Measurements from ENCODE around the gene PER1.
A peak's percentile ranks its signal among the peaks of the same experiment; 100 is the strongest.
"Not testable (repeated sequence)": the region's sequence is repeated elsewhere in the genome, so short reads cannot be mapped to it uniquely, and the experiment has no call there.

PER1 gene

DNA sequence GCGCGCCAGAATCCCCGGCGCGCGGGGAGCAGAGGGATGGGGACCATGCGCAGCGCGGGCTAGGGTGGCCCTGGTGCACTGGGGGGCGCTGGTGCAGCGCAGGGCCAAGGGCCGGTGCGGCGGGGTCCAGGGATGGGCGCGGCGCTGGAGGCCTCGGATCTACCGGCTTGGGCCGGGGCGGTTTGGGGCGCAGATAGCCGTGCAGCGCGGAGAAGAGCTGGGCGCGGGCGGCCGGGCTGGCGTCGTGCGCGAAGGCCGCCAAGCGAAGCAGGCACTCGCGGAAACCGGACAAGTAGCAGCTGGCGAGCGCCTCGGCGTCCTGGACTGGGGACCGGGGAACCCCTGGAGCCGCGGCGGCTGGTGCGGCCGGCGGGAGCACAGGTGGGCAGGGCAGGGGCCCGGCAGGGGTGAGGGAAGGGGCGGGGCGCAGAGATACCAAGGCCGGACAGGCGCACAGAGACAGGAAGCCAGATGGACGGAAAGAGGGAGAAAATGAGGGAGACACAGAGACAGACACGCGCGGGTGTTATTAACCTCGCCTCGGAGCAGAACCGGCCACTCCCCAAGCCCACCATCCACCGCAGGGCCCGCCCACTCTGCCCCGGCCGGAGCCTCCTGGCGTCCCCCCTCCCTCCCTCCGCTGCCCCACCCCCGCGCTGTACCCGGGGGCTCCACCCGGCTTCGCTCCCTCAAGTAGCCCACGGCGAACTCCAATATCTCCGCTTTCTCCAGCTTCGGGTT lies 30.4 kb downstream of the PER1 start:
- no peak for DNase-seq (ENCODE audit: low spot score)

DNA sequence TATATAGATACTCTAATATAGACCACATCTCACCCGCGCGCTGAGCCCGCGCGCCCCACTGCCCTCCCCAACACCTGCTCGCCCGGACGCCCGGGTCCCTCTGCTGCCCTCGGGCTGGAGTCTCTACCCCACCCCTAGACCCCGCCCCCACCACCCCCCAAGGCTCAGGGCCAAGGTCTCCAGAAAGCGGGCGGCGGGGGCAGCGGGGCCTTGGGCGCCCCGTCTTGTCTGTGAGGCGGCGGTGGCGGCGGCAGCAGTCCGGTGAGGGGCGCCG lies 30.9 kb downstream of the PER1 start:
- no peak for DNase-seq (ENCODE audit: low spot score)

DNA sequence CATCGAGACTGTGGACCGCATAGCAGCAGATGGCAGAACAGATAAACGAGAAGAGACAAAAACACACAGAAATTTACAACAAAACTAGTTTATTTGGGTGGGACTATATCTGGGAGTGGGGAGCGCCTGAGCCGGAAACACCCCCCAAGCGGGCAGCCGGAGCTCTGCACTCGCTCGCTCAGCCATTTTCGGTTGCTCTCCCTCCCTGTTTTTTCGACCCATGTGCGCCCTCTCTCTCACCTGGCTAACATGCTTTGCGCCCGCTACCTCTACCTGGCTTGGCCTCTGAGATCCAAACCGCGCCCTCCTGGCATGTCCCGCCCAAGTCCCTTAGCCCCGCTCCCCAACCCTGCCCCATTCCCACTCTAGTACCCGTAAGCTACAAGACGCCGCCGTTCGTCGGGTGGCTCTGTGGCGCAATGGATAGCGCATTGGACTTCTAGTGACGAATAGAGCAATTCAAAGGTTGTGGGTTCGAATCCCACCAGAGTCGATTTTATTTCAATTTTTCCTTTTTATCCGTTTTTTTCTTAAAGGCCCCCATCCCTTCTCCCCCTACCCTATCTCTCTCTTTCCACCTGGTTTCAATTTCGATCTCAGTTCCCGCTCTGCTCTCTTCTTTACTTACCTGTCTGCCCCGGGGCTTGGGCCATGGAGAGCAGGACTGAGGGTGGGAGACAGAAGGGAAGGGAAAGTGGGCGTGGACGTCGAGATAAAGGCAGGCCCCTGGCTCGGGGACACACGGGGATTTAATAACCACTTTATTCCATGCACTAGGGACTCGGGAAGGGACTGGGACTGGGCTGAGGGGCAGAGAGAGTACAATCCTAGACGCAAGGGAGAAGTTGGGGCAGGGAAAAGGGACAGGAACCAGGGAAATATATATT lies 31.4 kb downstream of the PER1 start:
- peak; percentile 43 for DNase-seq (ENCODE audit: low spot score)

DNA sequence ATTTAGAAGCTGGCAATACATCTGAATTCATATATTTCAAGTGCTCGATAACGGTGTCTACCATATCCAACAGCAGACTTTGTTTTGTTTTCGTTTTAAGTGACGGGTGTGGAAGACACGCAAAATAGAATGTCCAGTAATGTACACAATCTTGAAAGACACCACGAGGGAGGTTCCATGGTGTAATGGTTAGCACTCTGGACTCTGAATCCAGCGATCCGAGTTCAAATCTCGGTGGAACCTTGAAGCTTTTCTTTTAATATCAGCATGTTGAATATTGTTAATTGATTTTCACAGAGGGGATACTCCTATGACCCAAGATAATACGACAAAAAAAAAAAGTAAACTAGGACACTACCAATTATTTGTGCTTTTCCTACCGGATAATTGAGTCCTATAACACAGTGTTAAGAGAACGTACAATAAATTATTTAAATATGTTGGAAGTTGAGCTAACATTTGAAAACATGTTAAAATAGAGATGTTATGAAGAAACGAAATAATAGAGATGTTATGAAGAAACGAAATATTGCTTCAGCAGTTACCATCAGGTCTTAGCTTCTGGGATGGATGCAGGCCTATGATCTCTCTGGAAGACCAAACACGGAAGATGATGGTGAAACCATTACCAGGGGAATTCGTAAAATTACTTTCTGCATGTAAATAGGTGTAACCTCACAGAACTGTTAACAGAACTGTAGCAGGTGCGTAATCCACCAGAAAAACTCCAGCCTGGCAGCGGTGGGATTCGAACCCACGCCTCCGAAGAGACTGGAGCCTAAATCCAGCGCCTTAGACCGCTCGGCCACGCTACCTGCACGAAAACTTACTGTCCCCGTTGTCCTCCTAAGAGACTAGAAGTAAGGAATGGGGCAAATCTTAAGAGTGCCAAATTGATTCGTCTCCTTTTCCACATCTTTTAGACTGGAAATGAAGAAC lies 32.4 kb downstream of the PER1 start:
- DNase-seq (ENCODE audit: low spot score) = peak; percentile 85

DNA sequence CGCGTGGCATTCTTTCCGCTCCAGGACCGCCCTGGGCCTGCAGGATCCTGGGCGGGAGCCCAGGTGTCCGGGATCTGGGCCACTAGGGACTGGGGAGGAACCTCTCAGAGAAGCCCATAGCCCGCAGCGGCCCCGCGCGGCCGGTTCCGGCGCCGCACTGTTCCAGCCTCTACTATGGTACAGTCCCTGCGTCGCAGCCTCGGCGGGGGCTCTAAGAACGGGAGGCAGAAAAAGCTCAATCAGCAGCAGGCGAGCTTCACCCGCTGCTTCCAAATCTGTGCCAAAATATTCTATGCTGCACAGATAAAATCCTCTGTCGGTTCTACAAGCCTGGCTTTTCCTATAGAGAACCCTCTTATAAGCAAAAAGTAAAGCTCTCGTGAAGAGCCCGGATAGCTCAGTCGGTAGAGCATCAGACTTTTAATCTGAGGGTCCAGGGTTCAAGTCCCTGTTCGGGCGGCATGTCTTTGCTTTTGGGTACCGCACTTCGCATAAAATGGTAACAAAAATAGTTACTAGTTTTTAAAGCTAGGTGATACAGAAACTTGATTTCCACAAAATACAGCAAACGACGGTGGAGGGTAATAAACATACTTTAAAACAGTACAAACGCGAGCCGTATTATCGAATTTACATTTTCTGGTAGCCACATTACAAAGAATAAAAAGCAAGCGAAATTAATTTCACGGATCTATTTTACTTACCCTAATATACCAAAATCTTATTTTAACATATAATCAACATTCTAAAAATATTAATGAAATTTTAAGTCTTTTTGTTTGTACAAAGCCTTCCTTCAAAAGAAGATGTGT lies 33.2 kb downstream of the PER1 start:
- peak; percentile 79 for DNase-seq (ENCODE audit: low spot score)

DNA sequence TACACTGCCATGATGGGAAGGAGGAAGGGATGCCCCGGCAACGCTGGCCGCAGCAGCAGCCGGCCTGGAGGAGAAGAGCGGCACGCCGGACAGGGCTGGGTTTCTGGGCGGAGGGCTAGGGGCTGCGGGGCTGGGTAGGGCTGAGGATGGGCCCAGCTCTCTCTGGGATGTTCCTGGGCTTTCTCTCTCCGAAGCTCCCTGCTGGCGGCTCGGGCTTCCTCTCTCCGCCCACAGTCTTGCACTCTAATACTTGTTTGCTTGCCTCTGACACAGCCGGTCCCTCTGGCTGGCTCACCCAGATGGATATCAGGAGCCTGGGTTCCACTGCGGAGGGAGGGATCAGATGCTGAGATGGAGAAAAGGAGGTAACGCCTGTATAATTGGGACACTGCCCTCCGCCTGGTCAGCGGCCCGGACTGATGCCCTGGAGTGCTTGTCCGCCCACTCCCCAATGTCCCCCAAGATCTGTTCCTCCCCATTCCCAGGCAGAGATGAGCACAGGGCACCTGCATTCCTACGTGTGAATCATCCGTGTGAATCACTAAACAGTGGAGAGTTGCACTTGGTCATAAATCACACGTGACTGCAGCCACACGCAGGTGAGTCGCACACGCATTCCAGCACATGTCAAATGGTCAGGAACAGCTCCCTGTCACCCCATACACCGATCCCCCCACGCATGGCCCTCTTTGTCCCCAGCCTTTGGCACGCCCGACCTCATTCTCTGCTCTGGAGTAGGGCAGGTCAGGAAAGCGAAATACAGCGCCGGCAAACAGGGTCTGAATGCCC lies 34.0 kb downstream of the PER1 start, which contains the start of gene ALOXE3:
Gene ALOXE3, minus strand, starts transcription at position 535 of the 789 bp plus-strand sequence. Its CDS starts 524 bp downstream, at position 11.
- DNase-seq (ENCODE audit: low spot score) = no peak

DNA sequence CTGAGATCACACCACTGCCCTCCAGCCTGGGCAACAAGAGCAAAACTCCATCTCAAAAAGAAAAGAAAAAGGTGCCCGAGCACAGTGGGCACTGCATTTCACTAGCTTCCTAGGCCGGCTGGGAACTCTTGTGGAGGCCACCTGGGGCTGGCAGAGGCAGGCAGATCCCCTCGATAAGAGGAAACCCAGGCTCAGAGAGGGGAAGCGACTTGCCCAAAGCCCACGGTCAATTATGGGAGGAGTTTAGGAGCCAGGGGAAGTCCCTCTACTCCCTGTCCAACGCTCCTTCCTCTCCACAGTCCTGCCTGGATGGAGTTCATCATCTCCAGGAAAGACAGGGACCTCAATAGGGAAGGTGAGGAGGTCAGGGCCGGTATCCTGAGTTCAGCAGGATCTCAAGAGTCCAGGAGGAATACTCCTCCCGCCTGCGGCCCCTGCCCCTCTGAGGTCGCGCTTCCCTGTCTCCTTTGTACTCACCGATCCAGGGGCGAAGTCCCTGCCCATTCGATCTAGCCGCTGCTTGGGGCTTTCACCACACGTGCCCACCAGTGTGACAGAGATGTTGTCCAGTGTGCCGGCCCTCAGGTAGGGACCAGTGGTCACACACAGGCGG lies 34.7 kb downstream of the PER1 start:
- DNase-seq (ENCODE audit: low spot score) = no peak

DNA sequence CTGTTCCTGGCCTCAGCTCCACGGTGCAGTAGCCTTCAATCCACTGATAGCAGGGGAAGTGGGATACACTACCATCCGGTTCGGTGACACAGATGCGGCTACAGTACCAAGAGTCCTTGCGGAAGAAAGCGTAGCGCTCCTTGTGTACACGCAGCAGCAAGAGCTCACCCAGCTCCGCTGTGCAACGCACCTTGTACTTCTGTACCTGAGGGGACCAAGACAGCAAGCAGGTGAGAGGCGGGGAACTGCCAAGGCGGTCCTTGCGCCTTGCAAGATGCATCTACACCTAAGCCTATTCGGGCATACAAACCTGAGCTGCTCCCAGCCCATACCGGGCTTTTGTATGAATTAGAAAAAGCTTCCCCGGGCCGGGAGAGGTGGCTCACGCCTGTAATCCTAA lies 35.4 kb downstream of the PER1 start:
- DNase-seq (ENCODE audit: low spot score) = no peak

DNA sequence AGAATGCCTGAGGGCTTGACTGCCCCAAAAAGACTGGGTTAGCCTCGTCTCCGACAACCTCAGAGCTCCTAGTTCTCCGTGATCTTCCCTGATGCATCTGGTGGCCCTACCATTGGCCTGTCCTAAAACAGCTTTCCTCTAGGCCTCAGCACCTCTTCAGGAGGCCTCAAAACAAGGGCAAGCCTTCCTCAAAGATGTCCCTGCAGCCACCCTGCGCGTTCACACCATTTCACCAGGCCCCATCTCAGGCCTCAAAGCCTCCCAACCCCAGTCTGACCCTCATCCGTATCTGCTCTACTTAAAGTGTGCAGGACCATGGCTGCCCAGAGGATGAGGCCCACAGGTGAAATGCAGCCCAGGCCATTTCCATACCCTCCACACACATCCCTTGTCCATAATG lies 41.3 kb downstream of the PER1 start:
- DNase-seq (ENCODE audit: low spot score) = no peak

DNA sequence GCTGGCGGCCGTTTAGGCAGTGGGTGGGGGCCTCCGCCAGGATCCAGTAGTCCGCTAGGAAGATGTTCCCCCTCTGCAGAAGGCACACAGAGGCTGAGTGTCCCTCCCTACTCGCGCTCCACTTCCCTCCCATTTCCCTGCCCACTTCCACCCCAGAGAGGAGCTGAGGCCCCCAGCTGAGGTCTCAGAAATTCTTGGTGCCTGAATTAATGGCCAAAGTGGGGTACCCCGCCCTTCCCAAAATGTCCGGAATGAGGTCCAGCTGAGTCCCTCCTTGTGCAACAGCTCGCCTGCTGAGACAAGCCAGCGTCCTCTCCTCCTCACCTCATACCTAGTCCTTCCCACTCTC lies 41.8 kb downstream of the PER1 start:
- no peak for DNase-seq (ENCODE audit: low spot score)

DNA sequence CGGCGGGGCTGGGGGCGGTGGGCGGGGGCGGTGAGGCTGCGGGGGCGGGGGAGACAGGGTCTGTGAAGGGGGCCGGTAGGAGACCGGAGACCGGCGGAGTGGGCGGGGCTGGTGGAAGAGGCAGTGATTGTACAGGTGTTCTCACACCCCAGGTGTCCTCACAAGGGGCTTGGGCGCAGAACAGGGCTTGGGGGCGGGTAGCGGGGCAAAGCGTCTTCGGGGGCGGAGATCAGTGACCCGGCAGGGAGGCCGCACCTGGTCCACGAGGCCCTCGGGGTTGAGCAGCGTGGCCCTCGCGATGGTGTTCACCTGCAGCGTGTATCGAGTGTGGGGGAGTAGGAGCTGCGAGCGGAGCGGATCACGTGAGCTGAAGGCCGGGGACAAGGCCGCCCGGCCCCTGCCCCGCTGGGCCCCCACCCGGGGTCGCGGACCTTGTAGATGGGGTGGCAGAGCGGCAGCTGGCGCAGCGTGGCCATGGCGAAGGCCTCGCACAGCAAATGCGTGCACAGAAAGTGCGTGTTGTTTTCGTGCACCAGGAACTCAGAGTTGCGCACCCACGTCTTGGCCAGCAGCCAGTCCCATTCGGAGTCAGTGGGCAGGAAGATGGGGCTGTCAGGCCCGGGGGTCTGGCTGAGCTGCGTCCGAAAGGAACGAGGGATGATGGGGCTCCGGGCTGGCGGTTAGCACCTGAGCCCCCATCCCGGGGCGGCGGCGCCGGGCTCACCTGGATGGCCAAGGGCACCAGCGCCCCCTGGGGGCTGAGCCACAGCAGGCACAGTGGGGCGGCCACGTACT lies 42.3 kb downstream of the PER1 start:
- DNase-seq (ENCODE audit: low spot score) = peak; percentile 81

DNA sequence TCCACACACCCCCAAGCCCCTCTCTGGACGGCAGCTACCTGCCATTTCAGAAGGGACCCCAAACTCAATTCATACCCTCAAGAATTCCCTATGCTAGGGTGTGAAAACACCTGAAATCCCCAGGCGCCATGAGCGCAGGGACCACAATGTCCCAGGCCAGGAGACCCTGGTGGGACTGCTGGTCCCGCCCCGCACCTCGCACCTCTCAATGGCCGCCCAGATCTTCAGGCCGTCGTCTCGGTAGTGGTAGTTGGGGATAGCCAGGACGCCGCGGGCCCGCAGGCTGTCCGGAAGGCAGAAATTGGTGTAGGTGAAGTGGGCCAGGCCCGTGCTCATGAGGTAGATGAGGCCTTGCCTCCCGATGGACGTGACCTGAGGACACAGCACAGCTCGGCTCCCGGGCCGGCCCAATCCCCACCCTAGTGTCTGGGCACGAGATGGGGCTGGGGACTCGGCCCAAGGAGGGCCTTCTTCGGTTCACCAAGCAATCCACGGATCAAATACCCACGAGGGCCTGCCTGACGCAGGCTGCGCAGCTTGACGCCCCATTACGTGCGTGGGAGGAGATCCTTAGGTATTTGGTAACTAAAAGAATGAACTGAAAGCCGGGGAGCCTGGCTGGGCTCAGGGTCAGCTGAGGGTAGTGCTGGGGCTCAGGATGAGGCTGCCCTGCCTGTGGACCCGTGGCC lies 43.1 kb downstream of the PER1 start:
- DNase-seq (ENCODE audit: low spot score) = no peak

DNA sequence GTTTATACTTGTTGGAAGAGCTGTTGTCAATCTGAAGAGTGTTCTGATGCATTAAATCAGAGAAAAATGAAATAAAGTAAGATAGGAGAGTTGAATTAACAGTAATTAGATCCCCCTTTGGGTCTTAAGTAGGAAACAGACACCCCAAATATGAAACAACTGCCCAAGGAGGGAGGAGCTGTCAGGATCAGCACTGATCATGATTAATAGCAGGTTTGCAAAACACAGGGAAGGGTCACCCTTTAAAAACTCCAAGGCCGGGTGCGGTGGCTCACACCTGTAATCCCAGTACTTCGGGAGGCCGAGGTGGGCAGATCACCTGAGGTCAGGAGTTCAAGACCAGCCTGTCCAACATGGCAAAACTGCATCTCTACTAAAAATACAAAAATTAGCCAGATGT lies 45.2 kb downstream of the PER1 start:
- DNase-seq (ENCODE audit: low spot score) = not testable (repeated sequence)

DNA sequence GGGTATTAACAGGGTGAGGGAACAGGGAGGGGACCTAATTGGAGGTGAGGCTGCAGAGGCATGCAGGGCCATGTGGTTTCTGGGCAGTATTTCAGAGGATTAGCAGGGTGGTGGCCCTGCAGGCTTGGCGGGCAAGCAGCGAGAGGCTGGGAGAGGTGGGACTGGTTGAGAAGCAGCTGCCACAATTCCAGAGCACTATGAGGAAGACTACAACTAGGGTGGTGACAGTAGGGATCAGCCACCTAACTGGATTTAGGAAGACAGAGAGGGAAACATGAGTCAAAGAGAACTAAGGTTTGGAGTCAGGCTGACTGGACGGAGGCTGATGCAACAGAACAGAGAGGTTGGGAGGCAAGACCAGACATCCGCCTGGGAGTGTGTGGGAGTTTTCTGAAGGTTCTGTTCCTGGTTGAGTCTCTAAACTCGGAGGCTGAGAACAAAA lies 46.2 kb downstream of the PER1 start:
- no peak for DNase-seq (ENCODE audit: low spot score)

DNA sequence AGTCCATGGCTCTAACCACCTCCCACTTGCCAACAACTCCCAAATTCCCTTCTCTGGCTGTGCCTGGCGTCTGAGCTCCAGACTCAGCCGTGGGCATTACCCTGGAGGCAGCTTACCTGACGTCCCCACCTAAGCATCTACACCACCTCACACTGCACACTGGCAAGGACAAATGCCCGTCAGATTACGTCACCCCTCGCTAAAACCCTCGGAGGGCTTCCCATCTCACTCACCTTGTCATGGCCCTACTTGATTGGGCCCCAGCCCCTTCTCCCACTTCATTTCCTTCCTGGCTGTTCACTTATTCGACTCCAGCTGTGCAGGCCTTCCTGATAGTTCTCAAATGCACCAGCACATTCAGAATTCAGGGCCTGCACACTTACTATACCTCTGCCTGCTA lies 47.3 kb downstream of the PER1 start:
- no peak for DNase-seq (ENCODE audit: low spot score)

DNA sequence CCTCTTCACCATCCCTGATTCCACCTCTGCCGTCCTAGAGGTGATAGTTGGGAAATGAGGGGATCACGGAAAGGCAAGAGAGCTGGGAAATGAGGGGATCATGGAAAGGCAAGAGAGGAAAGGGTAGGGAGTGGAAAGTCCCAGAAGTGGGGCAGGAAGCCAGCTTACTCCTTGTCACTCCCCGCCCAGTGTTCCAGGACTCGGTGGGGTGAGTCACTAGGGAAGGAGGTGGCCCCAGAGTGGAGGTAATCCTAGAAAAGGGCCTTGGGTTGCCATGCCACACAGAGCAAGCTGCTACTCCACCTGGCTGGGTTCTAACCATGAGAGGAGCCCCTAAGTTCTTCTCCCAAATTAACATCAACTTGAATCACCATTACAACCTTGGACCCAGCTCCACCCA lies 48.7 kb downstream of the PER1 start:
- DNase-seq (ENCODE audit: low spot score) = no peak

DNA sequence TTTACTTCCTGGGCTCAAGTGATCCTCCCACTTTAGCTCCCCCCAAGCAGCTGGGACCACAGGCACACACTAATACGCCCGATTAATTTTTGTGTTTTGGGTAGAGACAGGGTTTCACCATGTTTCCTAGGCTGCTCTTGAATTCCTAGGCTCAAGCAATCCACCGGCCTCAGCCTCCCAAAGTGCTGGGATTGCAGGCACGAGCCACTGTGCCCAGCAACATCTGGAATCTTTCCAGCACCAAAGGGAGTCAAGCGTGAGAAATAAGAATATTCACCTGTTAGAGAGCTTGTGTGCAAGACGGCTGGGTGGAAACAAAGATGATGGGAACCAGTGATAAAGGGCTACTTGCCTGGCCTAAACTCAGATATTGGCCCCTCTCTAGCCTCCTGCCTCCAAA lies 50.5 kb downstream of the PER1 start:
- DNase-seq (ENCODE audit: low spot score) = no peak

DNA sequence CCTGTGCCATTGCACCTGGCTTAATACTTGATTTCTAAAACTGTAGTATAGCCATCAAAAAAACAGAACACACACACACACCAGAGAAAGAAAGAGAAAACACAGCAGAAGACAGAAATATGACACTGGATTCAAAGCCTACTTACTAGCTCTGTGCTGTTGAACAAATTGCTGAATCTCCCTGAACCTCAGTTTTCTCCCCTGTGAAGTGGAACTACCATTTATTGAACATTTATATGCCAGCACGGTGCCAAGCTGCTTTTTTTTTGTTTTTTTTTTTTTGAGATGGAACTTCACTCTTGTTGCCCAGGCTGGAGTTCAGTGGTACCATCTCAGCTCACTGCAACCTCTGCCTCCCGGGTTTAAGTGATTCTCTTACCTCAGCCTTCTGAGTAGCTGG lies 51.4 kb downstream of the PER1 start:
- DNase-seq (ENCODE audit: low spot score) = no peak

DNA sequence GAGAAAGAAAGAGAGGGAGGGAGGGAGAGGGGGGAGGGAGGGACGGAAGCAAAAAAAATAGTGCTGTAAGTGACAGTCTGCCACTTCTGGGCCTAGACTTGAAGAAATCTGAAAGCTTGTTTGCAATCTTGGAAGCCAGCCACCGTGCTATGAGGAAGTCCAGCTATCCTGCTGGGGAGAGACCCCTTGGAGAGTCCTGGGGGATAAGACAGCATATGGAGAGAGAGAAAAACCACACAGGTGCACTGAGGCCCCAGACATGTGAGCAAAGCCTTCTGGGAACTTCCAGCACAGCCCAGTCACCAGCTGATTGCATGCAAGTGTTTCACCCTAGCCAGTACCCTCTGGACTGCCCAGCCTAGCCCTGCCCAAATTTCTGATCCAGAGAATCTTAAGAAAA lies 52.1 kb downstream of the PER1 start:
- no peak for DNase-seq (ENCODE audit: low spot score)
